Neural cell (in vitro differentiated cells): ENCODE measurements around the gene SLC35A2. TPM values are rescaled to one million over a fixed set of nuclear protein-coding genes. Genes with fewer than 3 reads are reported as not detected.
"Not testable (repeated sequence)": the region's sequence is repeated elsewhere in the genome, so short reads cannot be mapped to it uniquely, and the experiment has no call there.

Source experiments
- H2AFZ ChIP-seq: fragments of 200-600, 300-800 bp; sonication (generic), shearing (Covaris generic); 2 replicates; pipeline ENCODE4 v1.6.0; 2014; ENCODE audit warnings: low read depth, mild to moderate bottlenecking, antibody characterized with exemption, low read length, moderate library complexity
- H3F3A ChIP-seq: fragments of 200-600 bp; shearing (Covaris generic); 2 replicates; pipeline ENCODE4 v1.6.1; 2016; ENCODE audit warnings: mild to moderate bottlenecking, moderate library complexity, mixed read lengths, antibody characterized with exemption, low read length; ENCODE audit not compliant: insufficient read depth, poor library complexity, severe bottlenecking
- H3K27ac ChIP-seq: fragments of 200-600, 300-800 bp; sonication (generic), shearing (Covaris generic); 2 replicates; pipeline ENCODE4 v1.5.1; 2014; ENCODE audit warnings: mild to moderate bottlenecking, low read length, moderate library complexity
- H3K27me3 ChIP-seq: fragments of 300-800, 200-600 bp; sonication (generic), shearing (Covaris generic); 2 replicates; pipeline ENCODE4 v1.6.0; 2014; ENCODE audit warnings: mild to moderate bottlenecking, low read depth, low read length, moderate library complexity; ENCODE audit not compliant: insufficient read depth
- H3K36me3 ChIP-seq: fragments of 300-800, 200-600 bp; sonication (generic), shearing (Covaris generic); 2 replicates; pipeline ENCODE4 v1.5.1; 2014; ENCODE audit warnings: mild to moderate bottlenecking, antibody characterized with exemption, low read length, moderate library complexity; ENCODE audit not compliant: insufficient read depth
- H3K4me2 ChIP-seq: fragments of 300-800, 200-600 bp; sonication (generic), shearing (Covaris generic); 2 replicates; pipeline ENCODE4 v1.6.0; 2014; ENCODE audit warnings: mild to moderate bottlenecking, low read length
- H3K4me3 ChIP-seq: fragments of 300-800, 200-600 bp; sonication (generic), shearing (Covaris generic); 2 replicates; pipeline ENCODE4 v1.5.1; 2014; ENCODE audit warnings: mild to moderate bottlenecking, low read length, moderate library complexity
- H3K79me2 ChIP-seq: fragments of 200-600 bp; shearing (Covaris generic); replicated peaks from 2 replicates; pipeline ENCODE4 v1.6.0; 2014; ENCODE audit warnings: mild to moderate bottlenecking, low read length, moderate library complexity; ENCODE audit not compliant: insufficient read depth
- H3K9ac ChIP-seq: fragments of 300-800, 200-600 bp; sonication (generic), shearing (Covaris generic); 2 replicates; pipeline ENCODE4 v1.6.1; 2016; ENCODE audit warnings: mild to moderate bottlenecking, low read length, mixed read lengths
- H3K9me2 ChIP-seq: fragments of 200-600 bp; shearing (Covaris generic); 2 replicates; pipeline ENCODE4 v1.6.1; 2016; ENCODE audit warnings: mild to moderate bottlenecking, low read length, mixed read lengths; ENCODE audit not compliant: insufficient read depth
- H3K9me3 ChIP-seq: fragments of 200-600, 300-800 bp; sonication (generic), shearing (Covaris generic); 2 replicates; pipeline ENCODE4 v1.6.1; 2016; ENCODE audit warnings: mild to moderate bottlenecking, mixed run types, low read length, moderate library complexity, mixed read lengths
- H4K20me1 ChIP-seq: fragments of 200-600 bp; shearing (Covaris generic); 2 replicates; pipeline ENCODE4 v1.6.1; 2016; ENCODE audit warnings: mild to moderate bottlenecking, mixed run types; ENCODE audit not compliant: insufficient read depth
- EZH2 ChIP-seq: fragments of 200-600, 300-800 bp; shearing (Covaris generic), sonication (generic); IDR thresholded peaks from 2 replicates; pipeline ENCODE4 v1.6.1; 2014; ENCODE audit warnings: antibody characterized with exemption, low read length, borderline replicate concordance, mild to moderate bottlenecking; ENCODE audit not compliant: insufficient read depth, poor library complexity, severe bottlenecking
- REST ChIP-seq: IDR thresholded peaks from 2 replicates; pipeline ENCODE4 v1.6.1; 2012; ENCODE audit warnings: borderline replicate concordance
- polyA plus RNA-seq: library from polyadenylated mRNA; depleted of rRNA; stranded (reverse); fragments of >200 nt; gene quantifications from 2 replicates; pipeline ENCODE4 v1.2.3, GENCODE V29; 2014
- small RNA-seq, 3 experiments: library from RNA; depleted of rRNA; stranded (forward); fragments of <200 nt; gene quantifications; one replicate each; pipeline ENCODE3, GENCODE V24; 2012

Gene SLC35A2
- polyA plus RNA-seq, 1 donor from 2014 or later: 20.7 TPM

- Histone ChIP-seq H4K20me1 (no peaks in the 10 kb centered on the region), H3K9me3 (no peaks in the 10 kb centered on the region), H3K79me2 (no peaks in the 10 kb centered on the region), H2AFZ (no peak overlapping the region), H3K27me3 (no peaks in the 10 kb centered on the region), H3K4me2 (no peak overlapping the region), H3K36me3 (no peaks in the 10 kb centered on the region), H3F3A (no peaks in the 10 kb centered on the region), H3K9ac (no peak overlapping the region), H3K9me2 (no peaks in the 10 kb centered on the region), H3K27ac (no peak overlapping the region), H3K4me3 (no peak overlapping the region)
- no peak for TF ChIP-seq REST
- TF ChIP-seq EZH2: no peak
Measured at GRCh38 chrX:48854898-48855297, 56.5 kb downstream of the SLC35A2 start.

- H3K36me3 ChIP-seq, H3K4me2 ChIP-seq, H3K27ac ChIP-seq, H4K20me1 ChIP-seq, H3K9ac ChIP-seq, H2AFZ ChIP-seq, H3K4me3 ChIP-seq, H3K9me3 ChIP-seq, H3K79me2 ChIP-seq, H3F3A ChIP-seq, H3K27me3 ChIP-seq, H3K9me2 ChIP-seq: not testable (repeated sequence)
Measured at GRCh38 chrX:48854121-48854804, 57.2 kb downstream of the SLC35A2 start.

GRCh38 chrX:48853494-48853893, 58.0 kb downstream of the SLC35A2 start:
- not testable (repeated sequence) for H3K27ac ChIP-seq, H3F3A ChIP-seq, H3K36me3 ChIP-seq, H3K4me2 ChIP-seq, H4K20me1 ChIP-seq, H2AFZ ChIP-seq, H3K27me3 ChIP-seq, H3K9me2 ChIP-seq, H3K9me3 ChIP-seq, H3K79me2 ChIP-seq, H3K4me3 ChIP-seq, H3K9ac ChIP-seq

Small RNA genes lying within 50 kb of the gene (small RNA-seq; reads per million reads assigned to genes)
- 0.07 to 0.41 (median 0.13) reads per million in 3 experiments for gene RNU6-722P

Other genes starting within 250 kb of the SLC35A2 start
- gene WAS, start 227.8 kb downstream of the SLC35A2 start, polyA plus RNA-seq: 1.0 and 1.1 TPM in 2 replicates
- 3.1 and 3.2 TPM in 2 replicates for gene SUV39H1, start 214.9 kb downstream of the SLC35A2 start, polyA plus RNA-seq
- gene GLOD5, start 149.9 kb downstream of the SLC35A2 start, polyA plus RNA-seq: not detected in 2 replicates
- gene GATA1, start 125.1 kb downstream of the SLC35A2 start, polyA plus RNA-seq: not detected in 2 replicates
- 161 and 166 TPM in 2 replicates for gene HDAC6, start 109.6 kb downstream of the SLC35A2 start, polyA plus RNA-seq
- 3.2 and 3.6 TPM in 2 replicates for gene ERAS, start 85.1 kb downstream of the SLC35A2 start, polyA plus RNA-seq
- gene PCSK1N, start 76.0 kb downstream of the SLC35A2 start, polyA plus RNA-seq: 232 and 243 TPM in 2 replicates
- gene TIMM17B, start 13.9 kb downstream of the SLC35A2 start, polyA plus RNA-seq: 131 and 156 TPM in 2 replicates
- 70.8 and 78.5 TPM in 2 replicates for gene PQBP1, start 13.7 kb downstream of the SLC35A2 start, polyA plus RNA-seq
- gene PIM2, start 7.4 kb upstream of the SLC35A2 start, polyA plus RNA-seq: 8.9 and 11.1 TPM in 2 replicates
- gene OTUD5, start 46.0 kb upstream of the SLC35A2 start, polyA plus RNA-seq: 34.3 and 35.9 TPM in 2 replicates
- gene KCND1, start 60.2 kb upstream of the SLC35A2 start, polyA plus RNA-seq: 3.7 and 4.8 TPM in 2 replicates
- 134 and 138 TPM in 2 replicates for gene GRIPAP1, start 90.6 kb upstream of the SLC35A2 start, polyA plus RNA-seq
- gene TFE3, start 131.7 kb upstream of the SLC35A2 start, polyA plus RNA-seq: 8.9 and 17.9 TPM in 2 replicates
- 2.8 and 3.1 TPM in 2 replicates for gene CCDC120, start 147.4 kb upstream of the SLC35A2 start, polyA plus RNA-seq
- 7.3 and 10.8 TPM in 2 replicates for gene PRAF2, start 162.4 kb upstream of the SLC35A2 start, polyA plus RNA-seq
- 26.5 and 29.5 TPM in 2 replicates for gene WDR45, start 168.2 kb upstream of the SLC35A2 start, polyA plus RNA-seq
- gene GPKOW, start 212.1 kb upstream of the SLC35A2 start, polyA plus RNA-seq: 22.9 and 27.3 TPM in 2 replicates